Measurements from ENCODE around the gene EYS. TPM values are rescaled to one million over a fixed set of nuclear protein-coding genes. Genes with fewer than 3 reads are reported as not detected.

The EYS gene
- total and polyA plus RNA-seq, 2 experiments from 2014 or later: 0.04 TPM; not detected in 1

GRCh38 chr6:63750400-63750799 lies 1956.6 kb downstream of the EYS start:
- H3K36me3 ChIP-seq (ENCODE audit: low read depth): no peaks in the 10 kb centered on the region
- no peaks in the 10 kb centered on the region for H3K9me3 ChIP-seq (ENCODE audit: low read depth)
- no peak overlapping the region for H3K4me3 ChIP-seq
- H3F3A ChIP-seq (ENCODE audit: insufficient read depth): no peaks in the 10 kb centered on the region
- H3K4me2 ChIP-seq (ENCODE audit: unreplicated experiment): no peak overlapping the region
- TF ChIP-seq EZH2 (IDR thresholded peaks at IDR 0.05; ENCODE audit: insufficient read depth, poor library complexity, severe bottlenecking) (no peak), EZH2phosphoT487 (IDR thresholded peaks at IDR 0.05; ENCODE audit: insufficient read depth, low read depth) (no peak)
- WGBS, 2 experiments (ENCODE audit: low coverage in 1 of 2, low lambda C conversion rate in 2 of 2, missing lambda C conversion rate in 2 of 2): 93 to 96% methylated on average over 2 of the region's 2 CpGs
- in situ Hi-C loops (cut with MboI): no loop called here
- H4K20me1 ChIP-seq (ENCODE audit: insufficient read depth): no peaks in the 10 kb centered on the region
- no peaks in the 10 kb centered on the region for H3K27me3 ChIP-seq (replicated peaks; ENCODE audit: insufficient read depth)
- H3K9ac ChIP-seq: no peak overlapping the region
- H2AFZ ChIP-seq: no peak overlapping the region
- no peaks in the 10 kb centered on the region for H3K79me2 ChIP-seq (ENCODE audit: insufficient read depth)
- no peaks in the 10 kb centered on the region; the same call in 1 of the 2 replicates for H3K4me1 ChIP-seq (ENCODE audit: insufficient read depth)
- no peaks in the 10 kb centered on the region for H3K9me2 ChIP-seq (ENCODE audit: insufficient read depth)
- no peak for DNase-seq
- no peak overlapping the region for H3K27ac ChIP-seq

DNA sequence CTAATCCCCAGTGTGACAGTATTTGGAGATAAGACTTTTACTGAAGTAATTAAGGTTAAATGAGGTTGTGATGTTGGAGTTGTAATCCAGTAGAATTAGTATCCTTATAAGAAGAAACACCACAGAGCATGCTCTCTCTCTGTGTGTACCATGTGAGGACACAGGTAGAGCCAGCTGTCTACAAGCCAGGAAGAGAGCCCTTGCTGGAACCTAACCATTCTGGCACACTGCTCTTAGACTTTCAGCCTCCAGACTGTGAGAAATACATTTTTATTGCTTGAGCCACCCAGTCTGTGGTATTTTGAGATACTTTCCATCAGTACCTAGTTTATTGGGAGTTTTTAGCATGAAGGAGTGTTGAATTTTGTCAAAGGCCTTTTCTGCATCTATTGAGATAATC lies 1961.2 kb downstream of the EYS start:
- TF ChIP-seq EZH2 (IDR thresholded peaks at IDR 0.05; ENCODE audit: insufficient read depth, poor library complexity, severe bottlenecking) (no peak), EZH2phosphoT487 (IDR thresholded peaks at IDR 0.05; ENCODE audit: insufficient read depth, low read depth) (no peak)
- no peaks in the 10 kb centered on the region for H3K79me2 ChIP-seq (ENCODE audit: insufficient read depth)
- no peaks in the 10 kb centered on the region; the same call in 1 of the 2 replicates for H3F3A ChIP-seq (ENCODE audit: insufficient read depth)
- no peak overlapping the region for H3K4me3 ChIP-seq
- no peaks in the 10 kb centered on the region for H3K9me3 ChIP-seq (ENCODE audit: low read depth)
- DNase-seq: peak; percentile 47
- H3K36me3 ChIP-seq (ENCODE audit: low read depth): no peaks in the 10 kb centered on the region
- in situ Hi-C loops (cut with MboI): no loop called here
- no peak overlapping the region for H3K4me2 ChIP-seq (ENCODE audit: unreplicated experiment)
- peaks cover 5% of the 10 kb centered on the region for H3K4me1 ChIP-seq (ENCODE audit: insufficient read depth)
- no peak overlapping the region for H3K27ac ChIP-seq
- no peak overlapping the region for H2AFZ ChIP-seq
- no peaks in the 10 kb centered on the region; the same call in 1 of the 2 replicates for H3K27me3 ChIP-seq (replicated peaks; ENCODE audit: insufficient read depth)
- H3K9me2 ChIP-seq (ENCODE audit: insufficient read depth): no peaks in the 10 kb centered on the region
- no peaks in the 10 kb centered on the region for H4K20me1 ChIP-seq (ENCODE audit: insufficient read depth)
- no peak overlapping the region for H3K9ac ChIP-seq

GRCh38 chr6:63744810-63745209 lies 1962.2 kb downstream of the EYS start:
- H3F3A ChIP-seq (ENCODE audit: insufficient read depth): peaks cover 7% of the 10 kb centered on the region
- H3K9ac ChIP-seq: no peak overlapping the region
- no peaks in the 10 kb centered on the region; the same call in 1 of the 2 replicates for H3K27me3 ChIP-seq (replicated peaks; ENCODE audit: insufficient read depth)
- no peak for DNase-seq
- H3K4me3 ChIP-seq: no peak overlapping the region
- H3K27ac ChIP-seq: no peak overlapping the region
- no peaks in the 10 kb centered on the region for H3K9me2 ChIP-seq (ENCODE audit: insufficient read depth)
- no peak overlapping the region for H3K4me2 ChIP-seq (ENCODE audit: unreplicated experiment)
- H3K9me3 ChIP-seq (ENCODE audit: low read depth): no peaks in the 10 kb centered on the region
- peaks cover 15% of the 10 kb centered on the region for H3K4me1 ChIP-seq (ENCODE audit: insufficient read depth)
- H3K36me3 ChIP-seq (ENCODE audit: low read depth): no peaks in the 10 kb centered on the region
- H4K20me1 ChIP-seq (ENCODE audit: insufficient read depth): no peaks in the 10 kb centered on the region
- 80 to 83% methylated on average over 4 of the region's 4 CpGs for WGBS, 2 experiments (ENCODE audit: low coverage in 1 of 2, low lambda C conversion rate in 2 of 2, missing lambda C conversion rate in 2 of 2)
- TF ChIP-seq EZH2phosphoT487 (IDR thresholded peaks at IDR 0.05; ENCODE audit: insufficient read depth, low read depth) (no peak), EZH2 (IDR thresholded peaks at IDR 0.05; ENCODE audit: insufficient read depth, poor library complexity, severe bottlenecking) (no peak)
- in situ Hi-C loops (cut with MboI): no loop called here
- H3K79me2 ChIP-seq (ENCODE audit: insufficient read depth): no peaks in the 10 kb centered on the region
- no peak overlapping the region for H2AFZ ChIP-seq

GRCh38 chr6:63743691-63744090 lies 1963.3 kb downstream of the EYS start:
- Histone ChIP-seq H3K4me3 (no peak overlapping the region), H3K9me2 (ENCODE audit: insufficient read depth) (no peaks in the 10 kb centered on the region), H3K4me2 (ENCODE audit: unreplicated experiment) (no peak overlapping the region), H3K9ac (no peak overlapping the region), H4K20me1 (ENCODE audit: insufficient read depth) (no peaks in the 10 kb centered on the region), H2AFZ (no peak overlapping the region), H3K79me2 (ENCODE audit: insufficient read depth) (no peaks in the 10 kb centered on the region), H3K36me3 (ENCODE audit: low read depth) (no peaks in the 10 kb centered on the region), H3F3A (ENCODE audit: insufficient read depth) (peaks cover 7% of the 10 kb centered on the region), H3K4me1 (ENCODE audit: insufficient read depth) (peaks cover 15% of the 10 kb centered on the region), H3K27ac (no peak overlapping the region), H3K9me3 (ENCODE audit: low read depth) (no peaks in the 10 kb centered on the region), H3K27me3 (replicated peaks; ENCODE audit: insufficient read depth) (no peaks in the 10 kb centered on the region; the same call in 1 of the 2 replicates)
- in situ Hi-C loops (cut with MboI): no loop called here
- TF ChIP-seq EZH2phosphoT487 (IDR thresholded peaks at IDR 0.05; ENCODE audit: insufficient read depth, low read depth) (no peak), EZH2 (IDR thresholded peaks at IDR 0.05; ENCODE audit: insufficient read depth, poor library complexity, severe bottlenecking) (no peak)
- DNase-seq: no peak

- no peak for DNase-seq
- H3K27ac ChIP-seq: no peak overlapping the region
- H3K9me3 ChIP-seq (ENCODE audit: low read depth): no peaks in the 10 kb centered on the region
- H3K9me2 ChIP-seq (ENCODE audit: insufficient read depth): no peaks in the 10 kb centered on the region
- H3K9ac ChIP-seq: no peak overlapping the region
- H3K4me1 ChIP-seq (ENCODE audit: insufficient read depth): peaks cover 15% of the 10 kb centered on the region
- no peak overlapping the region for H2AFZ ChIP-seq
- no peaks in the 10 kb centered on the region; the same call in 1 of the 2 replicates for H3K27me3 ChIP-seq (replicated peaks; ENCODE audit: insufficient read depth)
- in situ Hi-C loops (cut with MboI): no loop called here
- no peak overlapping the region for H3K4me3 ChIP-seq
- TF ChIP-seq EZH2phosphoT487 (IDR thresholded peaks at IDR 0.05; ENCODE audit: insufficient read depth, low read depth): no peak
- H4K20me1 ChIP-seq (ENCODE audit: insufficient read depth): no peaks in the 10 kb centered on the region
- no peaks in the 10 kb centered on the region for H3K79me2 ChIP-seq (ENCODE audit: insufficient read depth)
- peaks cover 7% of the 10 kb centered on the region for H3F3A ChIP-seq (ENCODE audit: insufficient read depth)
- no peak overlapping the region for H3K4me2 ChIP-seq (ENCODE audit: unreplicated experiment)
- H3K36me3 ChIP-seq (ENCODE audit: low read depth): no peaks in the 10 kb centered on the region
These were observed 1965.0 kb downstream of the EYS start for GRCh38 chr6:63742060-63742459.

Measured in GM23248 (cell line).